Measurements from ENCODE around the gene HIGD2A.
A peak's percentile ranks its signal among the peaks of the same experiment; 100 is the strongest.

Gene HIGD2A

GRCh38 chr5:176388444-176389134 lies at the start of gene HIGD2A, which contains the start of gene NOP16:
Gene HIGD2A (plus strand): TSS chr5:176388751. CDS start chr5:176388820, 69 bp downstream.
Gene NOP16 (minus strand): TSS chr5:176388598. CDS start chr5:176388539, 59 bp downstream.
- H3K4me3 ChIP-seq (ENCODE audit: low read depth, low read length), result peak within 1 kb of the TSS; percentile 96

GRCh38 chr5:176339304-176339703 lies 49.2 kb upstream of the HIGD2A start:
- no peak for DNase-seq (ENCODE audit: low read depth)

More at GRCh38 chr5:176388444-176389134, at the start of gene HIGD2A, which contains the start of gene NOP16:
- peak; percentile 97 for DNase-seq (ENCODE audit: low read depth)
- no peak for TF ChIP-seq CTCF (IDR thresholded peaks at IDR 0.05; ENCODE audit: low read depth, low read length, missing control alignments)

GRCh38 chr5:176341325-176342157 lies 47.0 kb upstream of the HIGD2A start:
- no peak overlapping the region for H3K4me3 ChIP-seq (ENCODE audit: low read depth, low read length)
- no peak for DNase-seq (ENCODE audit: low read depth)
- no peak for TF ChIP-seq CTCF (IDR thresholded peaks at IDR 0.05; ENCODE audit: low read depth, low read length, missing control alignments)

More at GRCh38 chr5:176339304-176339703, 49.2 kb upstream of the HIGD2A start:
- no peak for TF ChIP-seq CTCF (IDR thresholded peaks at IDR 0.05; ENCODE audit: low read depth, low read length, missing control alignments)
- H3K4me3 ChIP-seq (ENCODE audit: low read depth, low read length), result no peak overlapping the region

GRCh38 chr5:176342158-176342483 lies 46.4 kb upstream of the HIGD2A start:
- no peak overlapping the region for H3K4me3 ChIP-seq (ENCODE audit: low read depth, low read length)
- TF ChIP-seq CTCF (IDR thresholded peaks at IDR 0.05; ENCODE audit: low read depth, low read length, missing control alignments), result no peak
- no peak for DNase-seq (ENCODE audit: low read depth)

- no peak for DNase-seq (ENCODE audit: low read depth)
- no peak overlapping the region for H3K4me3 ChIP-seq (ENCODE audit: low read depth, low read length)
- no peak for TF ChIP-seq CTCF (IDR thresholded peaks at IDR 0.05; ENCODE audit: low read depth, low read length, missing control alignments)
Observed at GRCh38 chr5:176342766-176343458, 45.6 kb upstream of the HIGD2A start.

- TF ChIP-seq CTCF (IDR thresholded peaks at IDR 0.05; ENCODE audit: low read depth, low read length, missing control alignments), result no peak
- no peak for DNase-seq (ENCODE audit: low read depth)
- no peak overlapping the region for H3K4me3 ChIP-seq (ENCODE audit: low read depth, low read length)
Observed at GRCh38 chr5:176350416-176350815, 38.1 kb upstream of the HIGD2A start.
